Activated B cell treated with CpG ODN at 0.5 μM for 24 hours (primary cell): ENCODE results near the gene LDAH. TPM values are rescaled to one million over a fixed set of nuclear protein-coding genes. Genes with fewer than 3 reads are reported as not detected.

Experiments
- ATAC-seq: fragments of 200-7000 bp; cut with Tn5 transposase; one replicate; pipeline ENCODE4 v1.10.0; 2021; ENCODE audit warnings: low read depth, mild to moderate bottlenecking, moderate library complexity
- CTCF ChIA-PET: fragments of 350-600 bp; sonication (Branson Sonifier 250); formaldehyde crosslinking; loops from one replicate; lab custom pipeline; 2021; ENCODE audit warnings: antibody characterized with exemption; lab: Charles Lee
- POLR2A ChIA-PET: fragments of 350-600 bp; sonication (Branson Sonifier 250); formaldehyde crosslinking; loops from one replicate; lab custom pipeline; 2021; ENCODE audit warnings: antibody characterized with exemption; lab: Charles Lee
- DNase-seq: peaks from one replicate; pipeline ENCODE4 v3.0.0; 2022
- H3K27ac Mint-ChIP-seq: one replicate; pipeline ENCODE4 v1.8.0; 2020; ENCODE audit warnings: mixed read lengths
- H3K27me3 Mint-ChIP-seq: one replicate; pipeline ENCODE4 v1.8.0; 2021; ENCODE audit warnings: mixed read lengths
- H3K36me3 Mint-ChIP-seq: one replicate; pipeline ENCODE4 v1.8.0; 2021; ENCODE audit warnings: low read depth, mixed read lengths
- H3K4me1 Mint-ChIP-seq: one replicate; pipeline ENCODE4 v1.8.0; 2021; ENCODE audit warnings: mixed read lengths
- H3K4me3 Mint-ChIP-seq: one replicate; pipeline ENCODE4 v1.8.0; 2020; ENCODE audit warnings: mild to moderate bottlenecking, mixed read lengths
- H3K9me3 Mint-ChIP-seq: one replicate; pipeline ENCODE4 v1.8.0; 2020; ENCODE audit warnings: mixed read lengths
- CTCF ChIP-seq: fragments of 200-600 bp; IDR thresholded peaks from one replicate; pipeline ENCODE4 v1.8.0; 2022; ENCODE audit warnings: antibody characterized with exemption, mild to moderate bottlenecking
- intact Hi-C: fragments of 100-400 bp; cut with micrococcal nuclease; formaldehyde crosslinking; loops from one replicate; pipeline ENCODE4 v1.15.1; 2024
- total RNA-seq: library from RNA; stranded (reverse); gene quantifications from 2 replicates; pipeline ENCODE4 v1.2.3, GENCODE V29; 2022

LDAH gene
- total RNA-seq, 1 donor from 2014 or later, result 31.2 TPM

- Mint-ChIP-seq H3K27me3 (peaks cover 6% of the 10 kb centered on the region), H3K9me3 (no peaks in the 10 kb centered on the region), H3K4me1 (peaks cover 58% of the 10 kb centered on the region), H3K27ac (no peak overlapping the region), H3K36me3 (peaks cover 6% of the 10 kb centered on the region), H3K4me3 (no peak overlapping the region)
- ATAC-seq, result no peak
- intact Hi-C loops, result no loop called here
- DNase-seq, result no peak
- CTCF ChIA-PET, result no interaction called here
- TF ChIP-seq CTCF, result no peak
- POLR2A ChIA-PET, result interaction anchor here (1.0 kb wide), 1 partner anchor 12 kb away, joined by 4 read pairs; no protein-coding TSS in a partner anchor
Observed at GRCh38 chr2:20671036-20671735, 151.7 kb downstream of the LDAH start.

GRCh38 chr2:20670315-20671035 is 152.4 kb downstream of the LDAH start:
- no peak overlapping the region for H3K27ac Mint-ChIP-seq
- intact Hi-C loops, result no loop called here
- POLR2A ChIA-PET, result no interaction called here
- no peaks in the 10 kb centered on the region for H3K9me3 Mint-ChIP-seq
- DNase-seq (no peak), ATAC-seq (no peak)
- no peak for TF ChIP-seq CTCF
- CTCF ChIA-PET, result no interaction called here
- peaks cover 7% of the 10 kb centered on the region for H3K27me3 Mint-ChIP-seq
- H3K4me3 Mint-ChIP-seq, result no peak overlapping the region
- peaks cover 56% of the 10 kb centered on the region for H3K4me1 Mint-ChIP-seq
- H3K36me3 Mint-ChIP-seq, result peaks cover 6% of the 10 kb centered on the region

- H3K4me1 Mint-ChIP-seq, result peaks cover 53% of the 10 kb centered on the region
- peaks cover 6% of the 10 kb centered on the region for H3K36me3 Mint-ChIP-seq
- DNase-seq (no peak), ATAC-seq (no peak)
- H3K27me3 Mint-ChIP-seq, result peaks cover 8% of the 10 kb centered on the region
- TF ChIP-seq CTCF, result no peak
- CTCF ChIA-PET, result no interaction called here
- POLR2A ChIA-PET, result no interaction called here
- intact Hi-C loops, result loop anchor here (5.0 kb wide), 2 partner anchors 1307 to 1322 kb away; no protein-coding TSS in a partner anchor
- peak overlapping the region; percentile 24 for H3K4me3 Mint-ChIP-seq
- no peak overlapping the region for H3K27ac Mint-ChIP-seq
- H3K9me3 Mint-ChIP-seq, result no peaks in the 10 kb centered on the region
Observed at GRCh38 chr2:20669562-20670314, 153.2 kb downstream of the LDAH start.

- H3K27ac Mint-ChIP-seq, result no peak overlapping the region
- intact Hi-C loops, result loop anchor here (5.0 kb wide), 2 partner anchors 1307 to 1322 kb away; no protein-coding TSS in a partner anchor
- peaks cover 51% of the 10 kb centered on the region for H3K4me1 Mint-ChIP-seq
- H3K4me3 Mint-ChIP-seq, result peak overlapping the region; percentile 15
- CTCF ChIA-PET, result no interaction called here
- ATAC-seq, result no peak
- no peaks in the 10 kb centered on the region for H3K9me3 Mint-ChIP-seq
- no peak for TF ChIP-seq CTCF
- peaks cover 8% of the 10 kb centered on the region for H3K27me3 Mint-ChIP-seq
- no peak for DNase-seq
- POLR2A ChIA-PET, result interaction anchor here (0.6 kb wide), 1 partner anchor 348 kb away, joined by 3 read pairs; no protein-coding TSS in a partner anchor
- peaks cover 6% of the 10 kb centered on the region for H3K36me3 Mint-ChIP-seq
Observed at GRCh38 chr2:20668871-20669475, 153.9 kb downstream of the LDAH start.
